Muscle layer of duodenum (tissue), 2 donors: Measurements from ENCODE around the gene EVI2B.
"Not testable (repeated sequence)": the region's sequence is repeated elsewhere in the genome, so short reads cannot be mapped to it uniquely, and the experiment has no call there.

ENCODE experiments used
- H3K27ac ChIP-seq: one replicate; pipeline ENCODE4 v1.7.0; 2013; ENCODE audit warnings: mild to moderate bottlenecking, low read length
- H3K27me3 ChIP-seq: one replicate; pipeline ENCODE4 v1.7.0; 2013; ENCODE audit warnings: low read depth, mild to moderate bottlenecking, control low read depth, low read length
- H3K36me3 ChIP-seq, 2 donors: one replicate each; pipeline ENCODE4 v1.7.0; 2013; ENCODE audit warnings: low read length in 2 of 2, control low read depth in 1 of 2, mild to moderate bottlenecking in 1 of 2; ENCODE audit not compliant: insufficient read depth in 2 of 2, control insufficient read depth in 1 of 2
- H3K4me1 ChIP-seq, 2 donors: one replicate each; pipeline ENCODE4 v1.7.0; 2013; ENCODE audit warnings: low read length in 2 of 2, mild to moderate bottlenecking in 2 of 2, control low read depth in 1 of 2, moderate library complexity in 1 of 2; ENCODE audit not compliant: insufficient read depth in 2 of 2, control insufficient read depth in 1 of 2
- H3K4me3 ChIP-seq, 2 donors: one replicate each; pipeline ENCODE4 v1.7.0; 2013; ENCODE audit warnings: low read length in 2 of 2, low read depth in 1 of 2, mild to moderate bottlenecking in 1 of 2
- H3K9me3 ChIP-seq, 2 donors: one replicate each; pipeline ENCODE4 v1.7.0; 2013; ENCODE audit warnings: low read length in 2 of 2, control low read depth in 1 of 2, mild to moderate bottlenecking in 1 of 2; ENCODE audit not compliant: control insufficient read depth in 1 of 2
- donor health status: healthy.

EVI2B gene

DNA sequence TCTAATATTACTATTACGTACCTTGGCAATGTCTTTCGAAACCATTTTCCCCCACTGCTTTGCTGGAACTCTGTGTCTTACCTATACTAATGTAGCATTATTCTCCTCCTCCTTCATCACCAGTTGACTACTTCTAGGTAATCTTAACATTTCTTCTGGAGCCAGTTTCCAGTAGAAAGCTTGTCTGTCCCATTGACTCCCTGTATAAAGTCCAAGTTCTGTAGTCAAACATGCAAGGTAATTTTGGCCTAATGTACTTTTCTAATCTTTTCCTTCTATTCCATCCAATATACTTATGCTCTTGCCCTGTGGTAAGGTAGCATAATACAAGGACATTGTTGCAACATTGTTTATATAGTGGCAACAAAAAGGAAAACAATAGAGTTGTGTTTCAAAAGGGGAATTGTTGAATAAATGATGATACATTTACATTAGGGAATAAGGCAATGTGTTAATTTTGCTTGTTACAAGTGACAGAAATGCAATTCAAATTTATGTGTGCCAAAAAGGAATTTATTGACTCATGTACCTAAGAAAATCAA is 44.7 kb downstream of the EVI2B start:
- Histone ChIP-seq H3K4me1 (peaks cover 3 to 4% of the 10 kb centered on the region in 2 donors), H3K27ac (no peak overlapping the region), H3K9me3 (no peaks in the 10 kb centered on the region), H3K4me3 (no peak overlapping the region), H3K27me3 (no peaks in the 10 kb centered on the region), H3K36me3 (peaks cover 9 to 13% of the 10 kb centered on the region in 2 donors)

DNA sequence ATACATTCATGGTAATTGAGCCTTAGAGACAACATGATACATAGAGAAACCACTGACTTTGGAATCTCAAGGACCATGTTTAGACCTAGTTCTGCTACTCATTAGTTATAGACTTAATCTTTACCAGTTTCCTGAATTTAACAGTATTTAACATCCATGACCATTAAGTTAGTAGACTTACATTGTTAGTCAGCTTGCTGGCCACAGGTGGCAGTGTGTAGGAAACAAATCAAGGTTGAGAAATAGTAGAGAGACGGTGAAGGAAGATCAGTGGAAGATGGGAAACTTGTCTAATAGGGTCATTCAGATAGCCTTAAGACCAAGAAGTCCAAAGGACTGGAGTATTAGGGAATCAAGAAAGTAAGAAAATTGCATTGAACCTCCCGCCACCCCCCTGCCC is 47.8 kb downstream of the EVI2B start:
- H3K27me3 ChIP-seq, result no peaks in the 10 kb centered on the region
- no peak overlapping the region for H3K4me3 ChIP-seq
- H3K36me3 ChIP-seq, result peaks cover 16 to 18% of the 10 kb centered on the region in 2 donors
- H3K4me1 ChIP-seq, result no peaks in the 10 kb centered on the region
- no peak overlapping the region for H3K27ac ChIP-seq
- no peaks in the 10 kb centered on the region for H3K9me3 ChIP-seq

DNA sequence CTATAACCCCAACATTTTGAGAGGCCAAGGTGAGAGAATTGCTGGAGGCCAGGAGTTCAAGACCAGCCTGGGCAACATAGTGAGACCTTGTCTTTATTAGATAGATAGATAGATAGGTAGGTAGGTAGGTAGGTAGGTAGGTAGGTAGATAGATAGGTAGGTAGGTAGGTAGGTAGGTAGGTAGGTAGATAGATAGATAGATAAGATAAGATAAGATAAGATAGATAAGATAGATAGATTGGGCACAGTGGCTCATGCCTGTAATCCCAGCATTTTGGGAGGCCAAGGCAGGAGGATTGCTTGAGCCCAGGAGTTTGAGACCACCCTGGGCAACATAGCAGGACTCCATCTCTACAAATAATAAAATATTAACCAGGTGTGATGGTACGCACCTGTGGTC is 50.9 kb downstream of the EVI2B start:
- not testable (repeated sequence) for H3K27me3 ChIP-seq, H3K4me1 ChIP-seq, H3K9me3 ChIP-seq, H3K4me3 ChIP-seq, H3K27ac ChIP-seq
- peaks cover 17 to 28% of the 10 kb centered on the region in 2 donors for H3K36me3 ChIP-seq

DNA sequence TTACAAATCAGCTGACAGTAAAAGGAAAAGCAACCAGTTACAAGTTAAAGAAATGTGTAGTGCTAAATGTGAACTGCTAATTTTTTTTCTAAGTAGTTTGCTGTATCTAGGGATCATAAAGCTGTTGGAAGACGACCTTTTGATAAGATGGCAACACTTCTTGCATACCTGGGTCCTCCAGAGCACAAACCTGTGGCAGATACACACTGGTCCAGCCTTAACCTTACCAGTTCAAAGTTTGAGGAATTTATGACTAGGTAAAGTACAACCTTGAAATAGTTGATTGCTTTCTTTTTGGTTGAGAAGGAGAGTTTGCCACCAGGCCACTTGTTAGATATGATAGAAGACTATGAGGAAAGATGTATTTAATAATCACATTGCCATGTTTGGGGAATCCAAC is 52.3 kb downstream of the EVI2B start:
- Histone ChIP-seq H3K4me3 (no peak overlapping the region), H3K36me3 (peaks cover 17 to 28% of the 10 kb centered on the region in 2 donors), H3K27ac (no peak overlapping the region), H3K4me1 (no peaks in the 10 kb centered on the region), H3K27me3 (no peaks in the 10 kb centered on the region), H3K9me3 (no peaks in the 10 kb centered on the region)

GRCh38 chr17:31260151-31260550 is 53.7 kb downstream of the EVI2B start:
- H3K27me3 ChIP-seq, result no peaks in the 10 kb centered on the region
- H3K4me1 ChIP-seq, result no peaks in the 10 kb centered on the region
- H3K27ac ChIP-seq, result no peak overlapping the region
- peaks cover 15 to 16% of the 10 kb centered on the region in 2 donors for H3K36me3 ChIP-seq
- H3K9me3 ChIP-seq, result no peaks in the 10 kb centered on the region
- no peak overlapping the region for H3K4me3 ChIP-seq

DNA sequence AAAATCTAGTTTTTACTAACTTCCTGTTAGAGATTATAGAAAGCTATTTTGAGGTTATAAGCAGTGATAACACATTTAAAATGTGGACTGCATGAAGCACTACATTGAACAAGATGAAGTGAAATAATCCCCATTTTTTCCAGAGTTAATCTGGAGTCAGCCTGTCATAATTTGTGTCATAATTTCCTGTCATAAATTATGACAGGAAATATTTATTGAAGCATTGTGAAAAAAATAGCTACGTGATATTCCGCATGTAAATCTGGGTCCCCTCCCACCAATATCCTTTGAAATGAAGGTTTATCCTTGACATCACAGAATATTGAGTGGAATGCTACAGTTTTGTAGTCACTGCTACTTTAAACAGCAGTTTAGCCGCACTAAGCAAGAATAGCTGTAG is 56.9 kb downstream of the EVI2B start:
- H3K36me3 ChIP-seq, result peaks cover 14 to 15% of the 10 kb centered on the region in 2 donors
- no peaks in the 10 kb centered on the region for H3K9me3 ChIP-seq
- H3K27ac ChIP-seq, result no peak overlapping the region
- no peaks in the 10 kb centered on the region for H3K27me3 ChIP-seq
- H3K4me3 ChIP-seq, result no peak overlapping the region
- H3K4me1 ChIP-seq, result no peaks in the 10 kb centered on the region

- Histone ChIP-seq H3K27ac (no peak overlapping the region), H3K4me1 (peaks cover 0 to 4% of the 10 kb centered on the region in 2 donors), H3K9me3 (no peaks in the 10 kb centered on the region), H3K4me3 (no peak overlapping the region), H3K36me3 (peaks cover 9 to 11% of the 10 kb centered on the region in 2 donors), H3K27me3 (no peaks in the 10 kb centered on the region)
Measured at GRCh38 chr17:31254654-31255053, 59.2 kb downstream of the EVI2B start.
